Activated CD4-positive, alpha-beta T cell treated with anti-CD3 and anti-CD28 coated beads, Interleukin-2, Interleukin-6, amounts not matched to agents 100 ng/mL and 50 ng/mL, durations not matched to agents 16 hours and 8 hours (primary cell): ENCODE measurements around the gene CTSS.
"Not testable (repeated sequence)": the region's sequence is repeated elsewhere in the genome, so short reads cannot be mapped to it uniquely, and the experiment has no call there.

Experiments
- DNase-seq: peaks from one replicate; pipeline ENCODE4 v3.0.0-alpha.2; 2020

The CTSS gene

GRCh38 chr1:150765296-150765976, at the start of gene CTSS:
Gene CTSS, minus strand, starts transcription at chr1:150765778. Its CDS starts 1,015 bp downstream, at chr1:150764763.
- DNase-seq, result peak; percentile 61

- peak; percentile 13 for DNase-seq
Measured at GRCh38 chr1:150813028-150813707, 47.6 kb upstream of the CTSS start.

- no peak for DNase-seq
Measured at GRCh38 chr1:150810958-150811659, 45.5 kb upstream of the CTSS start.

GRCh38 chr1:150809651-150810050, 44.1 kb upstream of the CTSS start:
- DNase-seq, result no peak

DNA sequence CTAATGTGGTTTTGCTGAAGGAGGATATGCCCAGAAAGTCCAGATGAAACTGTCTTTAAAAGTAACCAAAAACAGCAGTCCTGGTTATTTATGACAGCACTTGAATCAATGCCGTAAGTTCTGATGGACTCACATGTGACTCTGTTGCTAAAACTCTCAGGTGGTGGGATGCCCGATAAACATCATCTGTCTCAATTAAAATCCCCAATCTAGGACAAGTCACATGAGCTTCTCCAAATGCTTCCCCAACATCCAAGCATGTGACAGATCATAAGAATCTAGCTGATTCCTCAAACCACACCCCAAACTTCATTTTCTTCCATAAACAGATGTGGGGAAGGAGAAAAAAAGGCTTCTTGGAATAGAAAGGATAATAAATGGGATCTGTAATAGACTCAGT, 43.3 kb upstream of the CTSS start:
- DNase-seq, result no peak

DNA sequence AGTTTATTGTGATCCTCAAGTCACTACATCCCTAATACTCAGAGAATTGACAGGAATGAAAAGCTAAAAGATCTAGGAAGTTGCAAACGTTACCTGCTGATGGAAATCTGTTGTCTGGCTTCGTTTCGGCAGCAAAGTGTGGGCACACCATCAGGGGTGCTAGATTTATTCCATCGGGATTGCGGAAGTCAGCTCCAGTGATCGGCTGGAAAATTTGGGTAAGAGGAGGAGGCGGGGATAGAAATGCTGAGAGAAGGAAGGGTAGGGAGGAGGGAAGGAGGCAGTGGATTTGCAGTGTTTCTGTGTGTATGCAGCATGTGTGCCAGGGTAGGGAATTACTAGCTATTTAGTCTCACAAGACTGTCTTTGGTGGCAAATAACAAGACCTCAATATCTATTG, 42.5 kb upstream of the CTSS start, which contains the start of gene CTSK:
TSS of gene CTSK (minus strand) at position 140 of the 400 bp plus-strand sequence. CDS start 1,455 bp downstream, outside the sequence.
- DNase-seq, result no peak

DNA sequence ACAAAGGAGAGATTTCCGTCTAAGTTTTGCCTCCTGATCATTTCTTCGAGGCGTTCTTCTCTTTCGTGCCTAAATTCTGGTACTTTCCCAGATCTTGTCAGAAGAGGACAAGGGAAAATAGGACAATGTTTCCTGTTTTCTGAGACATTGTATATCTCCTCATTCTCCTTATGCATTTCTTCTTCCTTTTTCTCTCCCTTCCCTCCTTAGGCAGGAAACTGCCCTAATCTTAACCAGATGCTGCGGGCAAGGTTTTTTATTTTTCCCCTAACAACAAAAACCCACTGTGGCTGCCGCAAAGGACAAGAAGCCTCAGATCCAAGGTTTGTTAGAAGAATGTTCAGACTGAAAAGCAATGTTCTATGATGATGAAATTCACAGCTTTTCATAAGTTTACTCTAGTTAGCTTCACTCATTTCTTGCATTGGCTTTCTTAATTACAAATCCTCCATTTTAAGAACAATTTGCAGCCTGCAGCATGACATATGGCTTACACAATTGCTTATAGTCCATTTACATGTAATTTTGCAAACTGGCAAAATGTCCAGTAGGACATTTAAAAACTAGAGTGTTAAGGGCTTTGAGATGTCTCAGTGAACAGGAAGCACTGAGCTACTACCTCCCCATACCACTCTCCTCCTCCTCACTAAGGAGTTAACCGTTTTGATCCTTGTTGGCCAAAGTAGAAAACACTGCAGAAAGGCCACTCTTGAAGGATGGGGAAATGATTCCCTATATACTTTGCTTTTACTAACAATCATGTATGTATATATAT, 41.9 kb upstream of the CTSS start:
- no peak for DNase-seq

GRCh38 chr1:150805899-150806298, 40.3 kb upstream of the CTSS start:
- no peak for DNase-seq

- DNase-seq, result no peak
Measured at GRCh38 chr1:150804671-150805070, 39.1 kb upstream of the CTSS start.

- no peak for DNase-seq
Measured at GRCh38 chr1:150799089-150799488, 33.5 kb upstream of the CTSS start.

DNA sequence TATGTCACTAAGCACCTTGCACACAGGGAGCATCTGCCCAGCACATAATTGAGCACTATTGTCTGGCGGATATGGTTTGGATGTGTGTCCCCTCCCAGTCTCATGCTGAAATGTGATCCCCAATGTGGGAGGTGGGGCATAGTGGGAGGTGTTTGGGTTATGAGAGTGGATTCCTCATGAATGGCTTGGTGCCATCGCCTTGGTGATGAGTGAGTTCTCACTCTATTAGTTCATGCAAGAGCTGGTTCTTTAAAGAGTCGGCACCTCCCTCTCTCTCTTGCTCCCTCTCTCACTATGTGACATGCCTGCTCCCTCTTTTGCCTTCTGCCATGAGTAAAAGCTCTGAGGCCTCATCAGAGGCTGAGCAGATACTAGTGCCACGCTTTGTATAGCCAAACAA, 32.9 kb upstream of the CTSS start:
- no peak for DNase-seq

GRCh38 chr1:150796374-150796773, 30.8 kb upstream of the CTSS start:
- DNase-seq, result no peak

GRCh38 chr1:150793778-150794177, 28.2 kb upstream of the CTSS start:
- DNase-seq, result not testable (repeated sequence)

DNA sequence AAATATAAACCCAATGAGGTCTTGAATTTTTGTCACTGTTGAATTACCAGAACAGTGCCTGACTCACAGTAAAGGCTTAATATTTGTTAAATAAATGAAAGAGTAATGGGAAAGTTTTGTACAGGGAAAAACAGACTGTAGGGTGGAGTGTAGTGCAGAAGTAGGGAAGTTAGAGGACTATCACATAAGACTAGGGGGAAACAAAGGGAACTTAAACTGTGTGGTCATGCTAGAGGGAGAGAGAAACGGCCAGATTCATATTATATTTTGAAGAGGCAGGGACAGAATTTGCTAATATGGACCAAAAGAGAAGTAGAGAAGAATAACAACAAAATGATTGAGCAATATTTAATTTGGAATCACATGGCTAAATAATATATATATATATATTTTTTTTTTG, 27.6 kb upstream of the CTSS start:
- DNase-seq, result no peak

DNA sequence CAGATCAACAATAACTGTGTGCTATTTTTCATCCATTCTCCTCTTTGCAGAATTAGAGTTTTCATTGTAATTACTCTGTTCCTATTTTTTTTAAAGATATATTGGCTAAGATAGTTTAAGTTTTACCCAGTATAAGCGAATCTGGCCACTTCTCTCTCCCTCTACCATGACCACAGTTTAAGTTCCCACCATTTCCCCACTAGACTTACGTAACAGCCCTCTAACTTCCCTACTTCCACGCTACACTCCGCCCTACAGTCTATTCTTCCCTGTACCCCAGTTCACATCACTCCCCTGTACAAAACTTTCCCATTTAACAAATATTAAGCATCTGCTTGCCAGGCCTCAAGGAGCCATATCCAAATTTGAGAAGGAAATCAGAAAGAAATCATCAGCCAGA, 26.0 kb upstream of the CTSS start:
- no peak for DNase-seq

DNA sequence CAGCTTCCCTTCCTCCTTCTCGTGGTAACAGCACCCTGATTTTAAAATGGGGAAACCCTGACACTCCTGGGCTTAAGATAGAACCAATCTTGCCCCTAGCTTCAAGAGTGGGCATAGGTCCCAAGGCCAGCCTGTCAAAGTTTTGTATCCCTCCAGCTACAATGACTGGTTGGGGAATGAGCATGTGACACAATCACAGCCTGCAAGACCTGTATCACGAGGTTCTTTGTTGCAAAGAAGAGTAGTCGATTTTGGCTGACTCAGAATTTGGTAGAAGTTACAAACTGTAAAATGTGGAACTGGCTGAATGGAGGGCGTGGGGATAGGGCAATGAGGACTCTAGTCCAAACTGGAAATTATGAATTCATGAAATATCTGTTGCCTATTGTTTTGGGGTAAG, 23.8 kb upstream of the CTSS start:
- no peak for DNase-seq

DNA sequence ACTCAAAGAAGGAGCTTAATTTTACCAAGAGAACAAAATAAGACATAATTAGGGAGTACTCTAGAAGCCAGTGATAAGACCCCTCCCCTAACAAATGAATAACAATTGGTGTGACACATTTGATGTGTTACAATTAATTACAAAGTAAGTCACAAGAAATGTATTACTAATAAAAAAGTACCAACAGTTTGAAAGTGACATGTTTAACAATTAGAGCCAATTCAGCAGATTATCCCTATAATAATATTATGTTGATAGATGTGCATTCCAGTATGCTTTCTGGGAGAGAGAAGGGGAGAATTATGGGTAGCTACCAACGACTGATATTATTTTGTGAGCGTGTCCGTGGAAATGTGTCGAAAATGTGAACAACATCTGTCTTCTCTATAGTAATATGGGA, 23.4 kb upstream of the CTSS start:
- no peak for DNase-seq

DNA sequence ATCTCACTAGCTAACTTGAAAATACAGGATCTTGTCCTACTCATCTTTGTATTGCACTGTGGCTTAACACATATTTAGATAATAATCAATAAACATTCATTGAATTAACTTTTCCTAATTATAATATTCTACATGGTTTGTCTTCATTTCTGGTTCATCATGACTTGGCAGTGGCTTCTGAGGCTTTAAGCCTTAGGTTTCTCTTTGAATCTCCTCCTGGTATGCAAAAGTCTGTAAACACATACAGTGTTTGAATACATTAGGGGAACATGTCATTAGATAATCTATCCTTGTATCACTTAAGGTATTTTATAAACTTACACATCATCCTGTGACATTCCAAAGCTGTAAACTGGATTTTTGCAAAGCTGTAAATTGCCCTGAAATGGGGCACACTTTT, 21.9 kb upstream of the CTSS start:
- DNase-seq, result no peak

DNA sequence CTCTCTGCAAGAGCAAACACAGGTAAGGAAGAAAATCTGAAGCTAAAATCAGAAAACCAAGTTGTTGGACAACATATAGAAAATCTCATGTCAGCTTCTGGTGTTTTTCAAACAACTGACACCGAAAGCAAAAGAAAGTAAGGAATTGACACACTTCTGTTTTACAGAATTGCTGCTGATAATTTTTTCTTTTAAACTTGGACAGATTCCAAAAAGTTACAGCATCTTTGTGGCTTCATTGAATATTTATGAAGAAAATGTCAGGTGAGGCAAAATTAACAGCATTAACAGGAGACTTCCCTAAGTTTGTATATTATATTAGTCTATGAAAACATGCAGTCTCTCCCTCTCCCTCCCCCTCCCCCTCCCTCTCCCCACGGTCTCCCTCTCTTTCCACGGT, 14.9 kb upstream of the CTSS start:
- DNase-seq, result no peak

GRCh38 chr1:150778409-150778808, 12.8 kb upstream of the CTSS start:
- no peak for DNase-seq

- DNase-seq, result no peak
Measured at GRCh38 chr1:150777544-150777943, 12.0 kb upstream of the CTSS start.

GRCh38 chr1:150775931-150776505, 10.4 kb upstream of the CTSS start:
- not testable (repeated sequence) for DNase-seq

DNA sequence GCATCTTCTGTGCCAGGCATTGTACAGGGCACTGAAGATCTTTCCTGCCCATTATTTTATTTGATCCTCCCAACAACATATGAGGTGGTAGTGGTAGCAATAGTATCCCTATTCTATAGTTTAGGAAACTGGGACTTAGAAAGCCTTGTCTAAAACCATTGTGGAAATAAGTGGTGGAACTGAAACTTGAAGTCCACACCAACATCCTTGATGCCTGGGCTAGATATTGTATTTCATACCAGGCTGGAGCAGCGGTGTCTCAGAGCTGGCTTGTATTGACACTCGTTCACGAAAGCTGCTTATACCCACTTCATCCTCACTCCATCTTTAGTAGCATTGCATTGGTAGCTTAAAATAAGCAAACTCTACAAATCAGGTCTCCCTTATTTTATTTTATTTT, 9.7 kb upstream of the CTSS start:
- DNase-seq, result no peak
